NCI-H2107 (cell line): ENCODE measurements around the gene C1orf87.

Source experiments
- DNase-seq: peaks from one replicate; lab custom pipeline; 2025; lab: John Stamatoyannopoulos, UW

C1orf87 gene

GRCh38 chr1:59948990-59949389 lies 124.6 kb downstream of the C1orf87 start:
- DNase-seq, result no peak

GRCh38 chr1:59947047-59947938 lies 126.3 kb downstream of the C1orf87 start:
- DNase-seq, result peak; percentile 40

GRCh38 chr1:59945790-59946189 lies 127.8 kb downstream of the C1orf87 start:
- no peak for DNase-seq
